UCSD-AML1 (cell line): Measurements from ENCODE around the gene LBR.
"Not testable (repeated sequence)": the region's sequence is repeated elsewhere in the genome, so short reads cannot be mapped to it uniquely, and the experiment has no call there.

ENCODE experiments used
- DNase-seq: peaks from one replicate; lab custom pipeline; 2025; ENCODE audit not compliant: unreplicated experiment; lab: John Stamatoyannopoulos, UW

LBR gene

GRCh38 chr1:225386860-225387259 lies 41.0 kb downstream of the LBR start:
- not testable (repeated sequence) for DNase-seq

GRCh38 chr1:225380691-225381090 lies 47.1 kb downstream of the LBR start:
- no peak for DNase-seq

- no peak for DNase-seq
These were observed 49.0 kb downstream of the LBR start for GRCh38 chr1:225378880-225379279.

DNA sequence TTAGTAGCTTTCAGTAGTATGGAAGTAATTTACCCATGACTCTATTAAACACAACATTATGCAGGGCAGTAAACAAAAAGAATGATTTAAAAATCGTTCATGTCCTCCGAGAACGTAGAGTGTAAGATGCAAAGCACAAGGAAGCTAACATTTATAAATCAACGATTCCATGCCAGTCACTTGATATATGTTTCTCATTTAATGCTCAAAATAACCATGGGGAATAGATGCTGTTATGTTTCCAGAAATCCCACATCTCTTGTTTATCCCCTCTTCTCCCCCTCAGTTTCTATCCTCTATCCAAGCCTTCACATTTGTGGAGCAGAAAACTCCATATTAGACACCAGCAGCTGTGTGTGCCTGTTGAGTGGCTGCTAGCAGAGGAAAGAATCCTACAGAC lies 52.8 kb downstream of the LBR start:
- no peak for DNase-seq

GRCh38 chr1:225373155-225373554 lies 54.7 kb downstream of the LBR start:
- no peak for DNase-seq

GRCh38 chr1:225371366-225372010 lies 56.4 kb downstream of the LBR start:
- no peak for DNase-seq

- no peak for DNase-seq
These were observed 59.7 kb downstream of the LBR start for GRCh38 chr1:225368036-225368552.

GRCh38 chr1:225366552-225366951 lies 61.3 kb downstream of the LBR start:
- DNase-seq = no peak

- DNase-seq = no peak
These were observed 61.8 kb downstream of the LBR start for GRCh38 chr1:225366018-225366417.

- DNase-seq = no peak
These were observed 63.4 kb downstream of the LBR start for GRCh38 chr1:225364439-225364838.

DNA sequence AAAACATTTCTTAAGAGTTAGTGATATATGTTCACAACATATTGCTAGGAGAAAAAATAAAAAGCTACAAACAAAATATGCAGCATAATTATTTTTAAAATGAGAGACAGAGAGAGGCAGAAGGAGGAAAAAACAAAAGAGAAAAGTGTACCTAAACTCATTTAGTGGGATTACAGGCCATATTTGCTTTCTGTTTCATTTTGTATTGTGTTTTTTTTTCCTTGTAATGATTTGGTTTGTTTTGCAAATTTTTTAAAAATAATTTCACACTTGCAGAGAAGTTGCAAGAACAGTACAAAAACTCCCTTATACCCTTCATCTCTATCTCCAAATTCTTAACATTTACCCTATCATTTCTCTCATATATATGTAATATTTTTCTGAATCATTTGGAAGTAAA lies 65.0 kb downstream of the LBR start:
- DNase-seq = no peak

DNA sequence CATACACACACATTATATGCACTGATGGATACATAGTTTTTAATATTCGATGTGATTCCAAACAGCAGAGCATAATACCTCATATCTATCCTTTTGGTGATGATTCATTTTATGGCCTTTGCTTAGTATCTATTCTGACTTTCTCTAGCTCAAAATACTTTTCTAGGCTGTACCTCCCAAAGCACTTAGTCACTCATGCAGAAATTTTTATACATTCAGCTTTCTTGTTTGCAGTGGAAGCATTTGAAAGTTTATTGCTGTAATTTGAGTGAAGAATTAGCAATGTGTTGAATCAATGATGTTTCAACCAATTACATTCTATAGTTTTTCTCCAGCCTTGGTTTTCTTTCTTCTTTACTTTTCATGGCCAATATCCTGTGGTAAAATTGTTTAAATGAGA lies 66.7 kb downstream of the LBR start:
- DNase-seq = no peak

- no peak for DNase-seq
These were observed 67.7 kb downstream of the LBR start for GRCh38 chr1:225360119-225360518.

GRCh38 chr1:225355863-225356262 lies 72.0 kb downstream of the LBR start:
- DNase-seq = no peak

- no peak for DNase-seq
These were observed 72.9 kb downstream of the LBR start for GRCh38 chr1:225354906-225355305.
